Measurements from ENCODE around the gene KCNN1. TPM values are rescaled to one million over a fixed set of nuclear protein-coding genes. Genes with fewer than 3 reads are reported as not detected.
"Not testable (repeated sequence)": the region's sequence is repeated elsewhere in the genome, so short reads cannot be mapped to it uniquely, and the experiment has no call there.

The KCNN1 gene
- not detected for total RNA-seq

DNA sequence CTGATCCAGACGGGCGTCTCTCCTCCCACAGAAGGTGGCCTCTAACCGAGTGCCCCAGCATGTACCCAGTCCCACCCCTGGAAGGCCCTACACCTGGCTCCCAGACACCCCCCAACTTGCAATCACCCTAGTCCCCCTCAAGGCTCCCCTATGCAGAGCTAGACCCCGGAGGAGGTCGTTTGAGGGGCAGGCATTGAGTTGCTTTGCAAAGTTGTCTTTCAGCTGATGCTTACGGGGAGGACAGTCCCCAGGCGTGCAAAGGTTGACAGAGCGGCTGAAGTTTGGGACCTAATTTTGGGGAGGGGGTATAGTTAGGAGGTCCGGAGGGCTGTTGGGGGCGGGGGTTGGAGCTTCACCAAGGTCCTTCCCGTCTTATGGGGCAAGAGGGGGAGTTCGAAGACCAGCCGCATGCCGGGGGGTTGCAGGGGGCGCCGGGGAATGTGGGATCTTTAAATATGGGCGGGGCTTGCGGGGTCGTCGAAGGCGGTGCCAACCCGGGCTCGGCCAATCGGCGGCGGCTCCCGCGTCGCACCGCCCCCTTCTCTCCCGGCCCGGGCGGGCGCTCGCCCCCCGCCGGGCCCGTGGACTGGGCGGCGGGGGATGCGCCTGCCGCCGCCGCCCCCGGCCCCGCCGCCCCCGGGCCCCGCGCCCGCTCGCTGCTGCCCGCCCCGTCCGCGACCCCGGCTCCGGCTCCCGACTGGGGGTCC, at the start of gene KCNN1:
Gene KCNN1, plus strand, starts transcription at position 558 of the 707 bp plus-strand sequence. CDS start 6,782 bp downstream, outside the sequence.
- H3K4me3 ChIP-seq = no peak within 1 kb of the TSS
- peaks cover 34 to 53% (median 40%) of the 10 kb centered on the region in 3 donors for H3K27me3 ChIP-seq
- no peaks in the 10 kb centered on the region for H3K36me3 ChIP-seq
- no peak for ATAC-seq
- intact Hi-C loops (cut with DNase I; ENCODE audit: low total_unique reads) = no loop called here
- in situ Hi-C loops (cut with MboI; ENCODE audit: low sequenced_read_pairs in 4 of 4) = no loop called here
- no peak within 1 kb of the TSS for H3K27ac ChIP-seq
- TF ChIP-seq, protein P1, sequence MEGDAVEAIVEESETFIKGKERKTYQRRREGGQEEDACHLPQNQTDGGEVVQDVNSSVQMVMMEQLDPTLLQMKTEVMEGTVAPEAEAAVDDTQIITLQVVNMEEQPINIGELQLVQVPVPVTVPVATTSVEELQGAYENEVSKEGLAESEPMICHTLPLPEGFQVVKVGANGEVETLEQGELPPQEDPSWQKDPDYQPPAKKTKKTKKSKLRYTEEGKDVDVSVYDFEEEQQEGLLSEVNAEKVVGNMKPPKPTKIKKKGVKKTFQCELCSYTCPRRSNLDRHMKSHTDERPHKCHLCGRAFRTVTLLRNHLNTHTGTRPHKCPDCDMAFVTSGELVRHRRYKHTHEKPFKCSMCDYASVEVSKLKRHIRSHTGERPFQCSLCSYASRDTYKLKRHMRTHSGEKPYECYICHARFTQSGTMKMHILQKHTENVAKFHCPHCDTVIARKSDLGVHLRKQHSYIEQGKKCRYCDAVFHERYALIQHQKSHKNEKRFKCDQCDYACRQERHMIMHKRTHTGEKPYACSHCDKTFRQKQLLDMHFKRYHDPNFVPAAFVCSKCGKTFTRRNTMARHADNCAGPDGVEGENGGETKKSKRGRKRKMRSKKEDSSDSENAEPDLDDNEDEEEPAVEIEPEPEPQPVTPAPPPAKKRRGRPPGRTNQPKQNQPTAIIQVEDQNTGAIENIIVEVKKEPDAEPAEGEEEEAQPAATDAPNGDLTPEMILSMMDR (IDR thresholded peaks at IDR 0.05 in 4 of 5, conservative IDR thresholded peaks at IDR 0.05 in 1 of 5) = no peak
- no peak for TF ChIP-seq POLR2A (IDR thresholded peaks at IDR 0.05)
- no peaks in the 10 kb centered on the region for H3K4me1 ChIP-seq
- no peaks in the 10 kb centered on the region for H3K9me3 ChIP-seq
- no peak for DNase-seq

DNA sequence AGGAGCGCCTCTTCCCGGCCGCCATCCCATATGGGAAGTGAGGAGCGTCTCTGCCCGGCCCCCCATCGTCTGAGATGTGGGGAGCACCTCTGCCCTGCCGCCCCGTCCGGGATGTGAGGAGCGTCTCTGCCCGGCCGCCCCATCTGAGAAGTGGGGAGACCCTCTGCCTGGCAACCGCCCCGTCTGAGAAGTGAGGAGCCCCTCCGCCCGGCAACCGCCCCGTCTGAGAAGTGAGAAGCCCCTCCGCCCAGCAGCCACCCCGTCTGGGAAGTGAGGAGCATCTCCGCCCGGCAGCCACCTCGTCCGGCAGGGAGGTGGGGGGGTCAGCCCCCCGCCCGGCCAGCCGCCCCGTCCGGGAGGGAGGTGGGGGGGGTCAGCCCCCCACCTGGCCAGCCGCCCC, 48.8 kb upstream of the KCNN1 start:
- H3K9me3 ChIP-seq; H3K4me3 ChIP-seq; H3K27ac ChIP-seq; H3K36me3 ChIP-seq; H3K4me1 ChIP-seq; DNase-seq; intact Hi-C loops (cut with DNase I; ENCODE audit: low total_unique reads); H3K27me3 ChIP-seq; ATAC-seq; in situ Hi-C loops (cut with MboI; ENCODE audit: low sequenced_read_pairs in 4 of 4): not testable (repeated sequence)

DNA sequence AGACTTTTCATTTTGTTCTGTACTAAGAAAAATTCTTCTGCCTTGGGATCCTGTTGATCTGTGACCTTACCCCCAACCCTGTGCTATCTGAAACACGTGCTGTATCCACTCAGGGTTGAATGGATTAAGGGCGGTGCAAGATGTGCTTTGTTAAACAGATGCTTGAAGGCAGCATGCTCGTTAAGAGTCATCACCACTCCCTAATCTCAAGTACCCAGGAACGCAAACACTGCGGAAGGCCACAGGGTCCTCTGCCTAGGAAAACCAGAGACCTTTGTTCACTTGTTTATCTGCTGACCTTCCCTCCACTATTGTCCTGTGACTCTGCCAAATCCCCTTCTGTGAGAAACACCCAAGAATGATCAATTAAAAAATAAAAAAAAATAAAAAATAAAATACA, 47.8 kb upstream of the KCNN1 start:
- H3K36me3 ChIP-seq; H3K4me3 ChIP-seq; H3K9me3 ChIP-seq; ATAC-seq; intact Hi-C loops (cut with DNase I; ENCODE audit: low total_unique reads); DNase-seq; H3K27me3 ChIP-seq; H3K4me1 ChIP-seq; in situ Hi-C loops (cut with MboI; ENCODE audit: low sequenced_read_pairs in 4 of 4); H3K27ac ChIP-seq: not testable (repeated sequence)

DNA sequence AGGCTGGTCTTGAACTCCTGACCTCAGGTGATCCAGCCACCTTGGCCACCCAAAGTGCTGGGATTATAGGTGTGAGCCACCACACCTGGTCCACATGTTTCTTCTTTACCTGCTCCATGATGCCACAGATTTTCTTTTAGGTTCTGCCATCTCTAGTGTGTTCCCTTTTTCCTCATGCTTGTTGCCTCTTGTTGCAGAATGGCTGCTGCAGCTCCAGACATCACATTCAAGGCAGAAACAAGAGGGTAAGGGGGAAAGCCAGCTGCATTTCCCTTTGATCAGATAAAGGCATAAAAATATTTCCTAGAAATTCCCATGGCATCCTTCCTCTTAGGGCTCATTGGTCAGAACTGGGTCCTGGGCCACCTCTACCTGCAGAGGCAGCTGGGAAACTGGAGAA, 46.4 kb upstream of the KCNN1 start:
- Histone ChIP-seq H3K27me3 (no peaks in the 10 kb centered on the region), H3K36me3 (no peaks in the 10 kb centered on the region), H3K4me3 (no peak overlapping the region), H3K27ac (no peak overlapping the region), H3K4me1 (no peaks in the 10 kb centered on the region), H3K9me3 (no peaks in the 10 kb centered on the region)
- no peak for TF ChIP-seq POLR2A (IDR thresholded peaks at IDR 0.05)
- TF ChIP-seq, protein P1 (IDR thresholded peaks at IDR 0.05 in 4 of 5, conservative IDR thresholded peaks at IDR 0.05 in 1 of 5) = no peak
- no peak for DNase-seq
- intact Hi-C loops (cut with DNase I; ENCODE audit: low total_unique reads) (no loop called here), in situ Hi-C loops (cut with MboI; ENCODE audit: low sequenced_read_pairs in 4 of 4) (loop anchor here in 1 of 4 donors (10.0 kb wide), 1 partner anchor 66 kb away; the partner anchor contains the start of gene RPL18A)
- ATAC-seq = no peak

DNA sequence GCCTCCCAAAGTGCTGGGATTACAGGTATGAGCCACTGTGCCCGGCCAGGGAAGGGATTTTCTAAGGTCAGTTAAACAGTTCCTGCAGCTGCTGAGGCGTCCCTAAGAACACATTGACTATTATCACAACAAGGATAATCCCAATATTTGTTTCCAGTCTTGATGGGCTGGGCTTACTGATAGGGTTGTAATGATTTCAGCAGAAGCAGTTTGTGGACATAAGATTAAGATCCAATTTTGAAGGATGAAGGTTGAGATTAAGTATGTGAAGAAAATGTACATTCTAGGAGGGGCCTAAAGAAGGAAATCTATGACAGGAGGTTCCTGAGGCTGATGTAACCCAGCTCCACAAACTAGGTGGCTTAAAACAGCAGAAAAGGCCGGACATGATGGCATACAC, 44.8 kb upstream of the KCNN1 start:
- in situ Hi-C loops (cut with MboI; ENCODE audit: low sequenced_read_pairs in 4 of 4) = loop anchor here in 1 of 4 donors (10.0 kb wide), 1 partner anchor 67 kb away; the partner anchor contains the start of gene RPL18A
- Histone ChIP-seq H3K4me3 (no peak overlapping the region), H3K36me3 (no peaks in the 10 kb centered on the region), H3K27ac (no peak overlapping the region), H3K27me3 (no peaks in the 10 kb centered on the region), H3K4me1 (no peaks in the 10 kb centered on the region), H3K9me3 (no peaks in the 10 kb centered on the region)
- no peak for TF ChIP-seq POLR2A (IDR thresholded peaks at IDR 0.05)
- TF ChIP-seq, protein P1 (IDR thresholded peaks at IDR 0.05 in 4 of 5, conservative IDR thresholded peaks at IDR 0.05 in 1 of 5) = no peak
- ATAC-seq (no peak), DNase-seq (no peak)
- intact Hi-C loops (cut with DNase I; ENCODE audit: low total_unique reads) = no loop called here
